GM10266 (cell line): ENCODE results near the gene ZFAND2A.

Experiments
- DNase-seq: peaks from one replicate; pipeline ENCODE4 v3.0.0; 2012; ENCODE audit errors: extremely low spot score
- CTCF ChIP-seq: IDR thresholded peaks from 2 replicates; pipeline ENCODE4 v1.5.1; 2012; ENCODE audit warnings: mild to moderate bottlenecking, low read depth; ENCODE audit not compliant: control insufficient read depth, insufficient read depth; ENCODE audit errors: missing control alignments

The ZFAND2A gene

GRCh38 chr7:1105189-1105588 lies 54.8 kb downstream of the ZFAND2A start:
- peak; percentile 87 for DNase-seq

DNA sequence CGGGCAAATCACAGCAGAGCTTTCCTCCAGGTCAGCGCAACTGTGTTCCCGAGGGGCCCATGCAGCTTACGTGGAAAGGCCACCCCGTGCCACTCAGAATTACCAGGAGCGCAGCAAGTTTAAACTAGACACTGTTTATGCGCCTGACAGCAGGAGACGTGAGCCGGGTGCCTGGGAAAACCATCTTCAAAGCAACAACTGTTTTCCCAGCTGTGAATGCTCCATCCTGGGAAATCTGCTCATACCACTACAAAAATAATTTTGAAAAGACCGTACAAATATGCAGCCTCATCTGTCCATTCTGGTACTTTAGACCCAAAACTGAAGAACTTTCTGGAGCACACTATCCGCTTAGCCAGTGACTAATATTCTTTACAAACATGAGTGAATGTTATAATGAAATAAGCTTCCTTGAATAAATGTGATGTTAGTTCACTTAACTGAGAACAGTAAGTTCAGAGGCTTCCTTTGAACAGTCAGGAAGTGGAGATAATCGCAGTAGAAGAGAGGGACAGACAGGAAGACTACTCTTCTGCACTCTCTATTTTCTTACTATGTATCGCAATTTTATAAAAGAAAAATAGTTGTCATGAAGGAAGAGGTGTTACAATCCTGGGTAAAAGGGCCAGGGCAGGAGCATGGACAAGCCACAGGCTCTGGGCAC lies 55.3 kb downstream of the ZFAND2A start:
- no peak for TF ChIP-seq CTCF
- DNase-seq: no peak

More at GRCh38 chr7:1105189-1105588, 54.8 kb downstream of the ZFAND2A start:
- TF ChIP-seq CTCF: no peak

DNA sequence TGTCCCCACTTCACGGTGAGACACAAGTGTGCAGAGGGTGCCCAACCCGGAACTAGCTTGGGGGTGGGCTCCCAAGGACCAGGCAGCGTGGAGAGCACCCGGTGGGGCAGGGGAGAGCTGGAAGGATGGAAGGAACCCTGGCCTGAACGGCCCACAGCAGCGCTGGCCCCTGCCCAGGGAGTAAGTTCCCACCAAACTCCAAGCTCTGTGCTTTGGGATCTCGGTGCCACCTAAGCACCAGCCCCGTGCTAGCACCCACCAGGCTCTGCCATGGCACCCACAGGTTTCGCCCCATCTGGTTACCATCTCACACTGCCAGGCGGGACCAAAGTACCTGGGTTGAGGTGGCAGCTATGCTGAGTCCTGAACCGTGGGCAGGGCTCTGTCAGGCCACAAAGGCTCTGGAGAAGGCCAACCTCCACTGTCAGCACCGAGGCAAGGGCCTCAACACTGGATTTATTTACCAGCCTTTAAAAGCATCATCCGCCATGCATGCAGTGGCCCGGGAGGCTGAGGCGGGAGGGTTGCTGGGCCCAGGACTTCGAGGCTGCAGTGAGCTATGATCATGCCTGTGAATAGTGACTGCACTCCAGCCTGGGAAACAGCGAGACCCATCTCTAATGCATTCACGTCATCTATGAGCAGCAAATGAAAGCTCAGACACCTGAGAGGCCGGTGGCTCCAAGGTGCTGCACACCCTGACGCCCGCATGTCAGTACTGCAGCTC lies 56.0 kb downstream of the ZFAND2A start:
- TF ChIP-seq CTCF: no peak
- no peak for DNase-seq

DNA sequence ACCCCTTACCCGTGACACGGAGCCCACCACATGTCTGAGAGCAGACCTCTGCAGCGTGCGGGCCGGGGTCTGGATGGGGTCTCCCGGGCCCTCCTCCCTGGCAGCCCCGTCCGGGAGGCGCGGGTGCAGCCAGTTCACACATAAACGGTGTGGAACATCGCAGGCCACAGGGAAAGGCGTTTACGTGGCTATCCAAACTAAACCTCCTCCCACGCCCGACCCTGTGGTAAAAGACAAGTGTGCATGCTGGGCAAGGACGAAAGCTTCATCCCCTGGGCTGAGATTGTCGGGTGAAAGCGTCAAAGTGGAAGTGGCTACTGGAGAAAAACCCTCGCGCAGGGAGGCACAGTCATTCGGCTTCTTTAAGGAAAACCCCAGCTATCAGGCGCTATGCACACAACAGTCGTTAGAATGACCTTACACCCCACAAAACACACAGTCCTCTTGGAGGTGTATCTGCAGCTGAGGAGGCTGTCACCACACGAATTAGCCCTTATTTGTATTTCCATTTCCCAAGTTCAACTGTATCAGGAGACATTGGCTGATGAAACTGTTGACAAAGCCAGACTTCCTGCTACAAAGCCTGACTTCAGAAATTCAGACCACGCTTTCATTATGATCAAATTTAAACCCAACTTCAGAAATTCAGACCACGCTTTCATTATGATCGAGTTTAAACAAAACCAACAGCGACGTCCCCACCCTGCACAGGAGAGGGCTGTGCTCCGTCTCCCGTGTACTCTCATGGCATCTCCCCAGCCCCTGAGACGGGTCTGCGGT lies 56.8 kb downstream of the ZFAND2A start:
- no peak for TF ChIP-seq CTCF
- DNase-seq: peak; percentile 76
